SJSA1 (cell line): ENCODE data around the gene ANXA9. TPM values are rescaled to one million over a fixed set of nuclear protein-coding genes. Genes with fewer than 3 reads are reported as not detected.

Experiments used
- DNase-seq, 2 experiments: peaks; one replicate each; pipeline ENCODE4 v3.0.0-alpha.2; 2015 to 2020; ENCODE audit warnings: low spot score in 2 of 2, low read depth in 1 of 2
- H3K27ac ChIP-seq: fragments of 250-450 bp; sonication (Bioruptor Pico); 2 replicates; pipeline ENCODE4 v1.5.1; 2020; ENCODE audit warnings: mild to moderate bottlenecking, moderate library complexity
- H3K27me3 ChIP-seq: fragments of 250-450 bp; sonication (Bioruptor Pico); replicated peaks from 2 replicates; pipeline ENCODE4 v1.5.1; 2020; ENCODE audit warnings: mild to moderate bottlenecking, moderate library complexity
- H3K36me3 ChIP-seq: fragments of 250-450 bp; sonication (Bioruptor Pico); 2 replicates; pipeline ENCODE4 v1.5.1; 2020; ENCODE audit warnings: mild to moderate bottlenecking
- H3K4me1 ChIP-seq: fragments of 250-450 bp; sonication (Bioruptor Pico); replicated peaks from 2 replicates; pipeline ENCODE4 v1.6.1; 2021; ENCODE audit warnings: mild to moderate bottlenecking
- H3K4me3 ChIP-seq: fragments of 250-450 bp; sonication (Bioruptor Pico); 2 replicates; pipeline ENCODE4 v1.5.1; 2020; ENCODE audit warnings: mild to moderate bottlenecking
- H3K9me3 ChIP-seq: fragments of 250-450 bp; sonication (Bioruptor Pico); replicated peaks from 2 replicates; pipeline ENCODE4 v1.5.1; 2020; ENCODE audit warnings: mild to moderate bottlenecking
- total RNA-seq: library from RNA; depleted of rRNA; stranded (reverse); fragments of >200 nt; shearing (Covaris generic); gene quantifications from 2 replicates; pipeline ENCODE4 v1.2.3, GENCODE V29; 2014

The ANXA9 gene
- total RNA-seq, 1 experiment from 2014 or later: not detected

- Histone ChIP-seq H3K36me3 (no peaks in the 10 kb centered on the region; the same call in 1 of the 2 replicates), H3K27me3 (no peaks in the 10 kb centered on the region), H3K9me3 (no peaks in the 10 kb centered on the region), H3K27ac (no peak overlapping the region), H3K4me3 (no peak overlapping the region), H3K4me1 (peaks cover 44% of the 10 kb centered on the region)
- no peak for DNase-seq
Observed at GRCh38 chr1:151003180-151003579, 21.1 kb downstream of the ANXA9 start.

GRCh38 chr1:151005729-151006319 is 23.7 kb downstream of the ANXA9 start:
- H3K36me3 ChIP-seq: no peaks in the 10 kb centered on the region; the same call in 1 of the 2 replicates
- no peaks in the 10 kb centered on the region for H3K27me3 ChIP-seq
- peaks cover 32% of the 10 kb centered on the region for H3K4me1 ChIP-seq
- no peak for DNase-seq
- no peak overlapping the region for H3K27ac ChIP-seq
- H3K9me3 ChIP-seq: no peaks in the 10 kb centered on the region
- H3K4me3 ChIP-seq: peak overlapping the region; percentile 35

- H3K4me3 ChIP-seq: peak within 1 kb of the TSS; percentile 35
Observed at GRCh38 chr1:151006327-151007052, 24.4 kb downstream of the ANXA9 start, which contains the start of gene MINDY1. TSS of gene MINDY1 (minus strand) at chr1:151006902. CDS start at chr1:151002617, 4,285 bp downstream.

GRCh38 chr1:151007853-151008243 is 25.8 kb downstream of the ANXA9 start:
- H3K4me3 ChIP-seq: peak overlapping the region; percentile 60
- H3K4me1 ChIP-seq: peaks cover 32% of the 10 kb centered on the region
- H3K9me3 ChIP-seq: no peaks in the 10 kb centered on the region
- no peak for DNase-seq
- H3K27me3 ChIP-seq: no peaks in the 10 kb centered on the region
- H3K27ac ChIP-seq: peak overlapping the region; percentile 79
- peaks cover 1% of the 10 kb centered on the region; the same call in 1 of the 2 replicates for H3K36me3 ChIP-seq

More at GRCh38 chr1:151006327-151007052, 24.4 kb downstream of the ANXA9 start, which contains the start of gene MINDY1:
- Histone ChIP-seq H3K36me3 (no peaks in the 10 kb centered on the region; the same call in 1 of the 2 replicates), H3K9me3 (no peaks in the 10 kb centered on the region), H3K27ac (peak within 1 kb of the TSS; percentile 79), H3K27me3 (no peaks in the 10 kb centered on the region), H3K4me1 (peaks cover 32% of the 10 kb centered on the region)
- DNase-seq: peak; percentile 80 to 82

GRCh38 chr1:151008244-151009205 is 26.4 kb downstream of the ANXA9 start, which contains the start of gene PRUNE1:
TSS of gene PRUNE1 (plus strand) at chr1:151008449. CDS start at chr1:151008633, 184 bp downstream.
- H3K36me3 ChIP-seq: peaks cover 2% of the 10 kb centered on the region; the same call in 1 of the 2 replicates
- H3K9me3 ChIP-seq: no peaks in the 10 kb centered on the region
- H3K4me3 ChIP-seq: peak within 1 kb of the TSS; percentile 60
- DNase-seq: peak; percentile 94 to 98
- H3K4me1 ChIP-seq: peaks cover 32% of the 10 kb centered on the region
- H3K27me3 ChIP-seq: no peaks in the 10 kb centered on the region
- peak within 1 kb of the TSS; percentile 79 for H3K27ac ChIP-seq

GRCh38 chr1:151009206-151009587 is 27.1 kb downstream of the ANXA9 start:
- H3K36me3 ChIP-seq: peaks cover 2% of the 10 kb centered on the region; the same call in 1 of the 2 replicates
- H3K9me3 ChIP-seq: no peaks in the 10 kb centered on the region
- H3K27me3 ChIP-seq: no peaks in the 10 kb centered on the region
- H3K4me1 ChIP-seq: peaks cover 32% of the 10 kb centered on the region
- H3K27ac ChIP-seq: no peak overlapping the region
- H3K4me3 ChIP-seq: peak overlapping the region; percentile 60
- no peak for DNase-seq

- Histone ChIP-seq H3K27me3 (no peaks in the 10 kb centered on the region), H3K36me3 (peaks cover 2% of the 10 kb centered on the region; the same call in 1 of the 2 replicates), H3K4me3 (no peak overlapping the region), H3K9me3 (no peaks in the 10 kb centered on the region), H3K27ac (no peak overlapping the region), H3K4me1 (peaks cover 32% of the 10 kb centered on the region)
- DNase-seq: no peak
Observed at GRCh38 chr1:151009674-151010345, 27.7 kb downstream of the ANXA9 start.

- Histone ChIP-seq H3K4me3 (no peak overlapping the region), H3K27ac (no peak overlapping the region), H3K27me3 (no peaks in the 10 kb centered on the region), H3K36me3 (peaks cover 2% of the 10 kb centered on the region; the same call in 1 of the 2 replicates), H3K4me1 (peaks cover 32% of the 10 kb centered on the region), H3K9me3 (no peaks in the 10 kb centered on the region)
- no peak for DNase-seq
Observed at GRCh38 chr1:151010346-151010726, 28.2 kb downstream of the ANXA9 start.

- Histone ChIP-seq H3K36me3 (peaks cover 2% of the 10 kb centered on the region; the same call in 1 of the 2 replicates), H3K4me3 (no peak overlapping the region), H3K27ac (no peak overlapping the region), H3K9me3 (no peaks in the 10 kb centered on the region), H3K27me3 (no peaks in the 10 kb centered on the region), H3K4me1 (peaks cover 24% of the 10 kb centered on the region)
- no peak for DNase-seq
Observed at GRCh38 chr1:151011154-151011850, 29.2 kb downstream of the ANXA9 start.

- no peak overlapping the region for H3K27ac ChIP-seq
Observed at GRCh38 chr1:151012684-151013471, 30.8 kb downstream of the ANXA9 start.

GRCh38 chr1:151013518-151013917 is 31.4 kb downstream of the ANXA9 start:
- no peaks in the 10 kb centered on the region for H3K27me3 ChIP-seq
- H3K27ac ChIP-seq: no peak overlapping the region
- DNase-seq: no peak
- H3K4me3 ChIP-seq: no peak overlapping the region
- H3K4me1 ChIP-seq: peaks cover 7% of the 10 kb centered on the region
- H3K36me3 ChIP-seq: peaks cover 10% of the 10 kb centered on the region
- H3K9me3 ChIP-seq: no peaks in the 10 kb centered on the region

More at GRCh38 chr1:151012684-151013471, 30.8 kb downstream of the ANXA9 start:
- Histone ChIP-seq H3K36me3 (peaks cover 4% of the 10 kb centered on the region), H3K27me3 (no peaks in the 10 kb centered on the region), H3K4me1 (peaks cover 8% of the 10 kb centered on the region), H3K9me3 (no peaks in the 10 kb centered on the region), H3K4me3 (no peak overlapping the region)
- DNase-seq: no peak
